CD4-positive, alpha-beta T cell treated with Interleukin-21 for 1 hour (primary cell): ENCODE results near the gene CACNA1F.

Experiments used
- DNase-seq: peaks from one replicate; pipeline ENCODE4 v3.0.0-alpha.2; 2020

Gene CACNA1F

GRCh38 chrX:49257074-49257790, 24.1 kb upstream of the CACNA1F start:
- DNase-seq: no peak

- no peak for DNase-seq
Observed at GRCh38 chrX:49256268-49256995, 23.3 kb upstream of the CACNA1F start.

GRCh38 chrX:49254639-49255038, 21.5 kb upstream of the CACNA1F start:
- DNase-seq: no peak

- no peak for DNase-seq
Observed at GRCh38 chrX:49251325-49251724, 18.2 kb upstream of the CACNA1F start.

- DNase-seq: no peak
Observed at GRCh38 chrX:49250578-49250977, 17.4 kb upstream of the CACNA1F start.

- no peak for DNase-seq
Observed at GRCh38 chrX:49250066-49250465, 16.9 kb upstream of the CACNA1F start.

- DNase-seq: no peak
Observed at GRCh38 chrX:49249616-49250015, 16.5 kb upstream of the CACNA1F start.

- DNase-seq: no peak
Observed at GRCh38 chrX:49249071-49249470, 15.9 kb upstream of the CACNA1F start.

- no peak for DNase-seq
Observed at GRCh38 chrX:49247916-49248811, 15.0 kb upstream of the CACNA1F start.

- DNase-seq: no peak
Observed at GRCh38 chrX:49247346-49247745, 14.2 kb upstream of the CACNA1F start.

- no peak for DNase-seq
Observed at GRCh38 chrX:49246541-49246940, 13.4 kb upstream of the CACNA1F start.

- no peak for DNase-seq
Observed at GRCh38 chrX:49244207-49244606, 11.1 kb upstream of the CACNA1F start.

GRCh38 chrX:49243166-49243565, 10.0 kb upstream of the CACNA1F start:
- DNase-seq: no peak

- DNase-seq: no peak
Observed at GRCh38 chrX:49242545-49243066, 9.5 kb upstream of the CACNA1F start.

- DNase-seq: no peak
Observed at GRCh38 chrX:49238735-49239134, 5.6 kb upstream of the CACNA1F start.

- no peak for DNase-seq
Observed at GRCh38 chrX:49237060-49237459, 3.9 kb upstream of the CACNA1F start.

- no peak for DNase-seq
Observed at GRCh38 chrX:49233887-49234555, 881 bp upstream of the CACNA1F start.

- no peak for DNase-seq
Observed at GRCh38 chrX:49232525-49232924, 615 bp downstream of the CACNA1F start.

GRCh38 chrX:49231333-49232000, 1.7 kb downstream of the CACNA1F start:
- DNase-seq: no peak

GRCh38 chrX:49230500-49231232, 2.5 kb downstream of the CACNA1F start:
- peak; percentile 68 for DNase-seq

- DNase-seq: no peak
Observed at GRCh38 chrX:49228185-49228584, 5.0 kb downstream of the CACNA1F start.
